Tibial nerve (tissue), 4 donors: ENCODE measurements around the gene RNF220.

ENCODE experiments used
- EP300 ChIP-seq, 2 donors: sonication (generic); formaldehyde crosslinking; IDR thresholded peaks; one replicate each; pipeline ENCODE4 v1.6.1; 2017; ENCODE audit warnings: antibody characterized with exemption in 2 of 2, mild to moderate bottlenecking in 1 of 2
- POLR2A ChIP-seq, 2 donors: fragments of 450-650 bp; IDR thresholded peaks; one replicate each; pipeline ENCODE4 v1.6.1; 2017; ENCODE audit warnings: antibody characterized with exemption in 2 of 2, mild to moderate bottlenecking in 2 of 2, moderate library complexity in 2 of 2
- TF ChIP-seq, protein P1 (sequence below), 5 experiments: fragments of 200-600 bp in 3 of 5; fragments of 450-650 bp in 2 of 5; sonication (generic) in 3 of 5; IDR thresholded peaks; one replicate each; pipeline ENCODE4 v1.5.1; 2016 to 2019; ENCODE audit warnings: antibody characterized with exemption in 5 of 5, mild to moderate bottlenecking in 3 of 5, moderate library complexity in 2 of 5

DNA sequence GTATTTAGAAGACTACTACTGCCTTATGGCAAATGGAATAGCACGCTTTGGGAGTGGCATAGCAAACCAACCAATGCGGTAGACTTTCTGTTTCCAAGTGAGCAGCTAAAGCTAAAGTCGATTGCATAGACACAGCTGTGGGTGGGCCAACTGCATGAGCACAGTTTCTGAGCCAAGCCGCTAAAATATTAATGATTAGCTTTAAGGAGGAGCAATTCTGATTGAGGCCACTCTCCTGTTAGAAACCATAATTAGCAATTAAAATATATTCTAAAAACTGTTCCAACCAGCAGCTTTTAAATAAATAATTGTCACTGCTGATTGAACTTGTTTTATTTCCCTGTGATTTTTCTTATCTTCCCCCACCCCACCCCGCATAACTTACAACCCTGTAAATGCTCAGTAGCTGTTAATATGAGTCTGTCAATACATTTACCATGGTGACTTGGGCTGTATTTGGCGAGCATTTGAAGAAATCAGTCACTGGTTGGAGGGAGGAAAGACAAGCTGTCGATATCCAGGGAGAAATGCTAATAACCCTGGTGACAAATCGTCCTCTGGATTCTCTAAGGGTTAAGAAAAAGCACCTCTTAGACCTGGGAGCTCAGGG, 32.2 kb downstream of the RNF220 start:
- TF ChIP-seq POLR2A (IDR thresholded peaks at IDR 0.05), result no peak
- TF ChIP-seq, protein P1, sequence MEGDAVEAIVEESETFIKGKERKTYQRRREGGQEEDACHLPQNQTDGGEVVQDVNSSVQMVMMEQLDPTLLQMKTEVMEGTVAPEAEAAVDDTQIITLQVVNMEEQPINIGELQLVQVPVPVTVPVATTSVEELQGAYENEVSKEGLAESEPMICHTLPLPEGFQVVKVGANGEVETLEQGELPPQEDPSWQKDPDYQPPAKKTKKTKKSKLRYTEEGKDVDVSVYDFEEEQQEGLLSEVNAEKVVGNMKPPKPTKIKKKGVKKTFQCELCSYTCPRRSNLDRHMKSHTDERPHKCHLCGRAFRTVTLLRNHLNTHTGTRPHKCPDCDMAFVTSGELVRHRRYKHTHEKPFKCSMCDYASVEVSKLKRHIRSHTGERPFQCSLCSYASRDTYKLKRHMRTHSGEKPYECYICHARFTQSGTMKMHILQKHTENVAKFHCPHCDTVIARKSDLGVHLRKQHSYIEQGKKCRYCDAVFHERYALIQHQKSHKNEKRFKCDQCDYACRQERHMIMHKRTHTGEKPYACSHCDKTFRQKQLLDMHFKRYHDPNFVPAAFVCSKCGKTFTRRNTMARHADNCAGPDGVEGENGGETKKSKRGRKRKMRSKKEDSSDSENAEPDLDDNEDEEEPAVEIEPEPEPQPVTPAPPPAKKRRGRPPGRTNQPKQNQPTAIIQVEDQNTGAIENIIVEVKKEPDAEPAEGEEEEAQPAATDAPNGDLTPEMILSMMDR (IDR thresholded peaks at IDR 0.05), result no peak
- no peak for TF ChIP-seq EP300 (IDR thresholded peaks at IDR 0.05)
